ENCODE results near the gene STUM. TPM values are rescaled to one million over a fixed set of nuclear protein-coding genes. Genes with fewer than 3 reads are reported as not detected.

Gene STUM
- total RNA-seq, 1 donor from 2014 or later, result not detected

- no peaks in the 10 kb centered on the region for H3F3A ChIP-seq (ENCODE audit: low read depth)
- DNase-seq (ENCODE audit: low spot score), result no peak
Measured at GRCh38 chr1:226635456-226635941, 86.9 kb downstream of the STUM start.

GRCh38 chr1:226636847-226637096 is 88.2 kb downstream of the STUM start:
- Histone ChIP-seq H3K79me2 (ENCODE audit: low read depth) (no peaks in the 10 kb centered on the region), H3F3A (ENCODE audit: low read depth) (no peaks in the 10 kb centered on the region), H3K27me3 (no peaks in the 10 kb centered on the region), H3K9ac (no peak overlapping the region), H3K9me3 (ENCODE audit: low read depth) (no peaks in the 10 kb centered on the region), H3K4me1 (peaks cover 6% of the 10 kb centered on the region), H3K4me2 (no peak overlapping the region), H4K20me1 (ENCODE audit: low read depth) (no peaks in the 10 kb centered on the region), H3K36me3 (no peaks in the 10 kb centered on the region), H3K4me3 (no peak overlapping the region), H2AFZ (replicated peaks) (no peak overlapping the region), H3K27ac (no peak overlapping the region)
- peaks cover 5% of the 10 kb centered on the region for H3K36me3 Mint-ChIP-seq
- H3K27me3 Mint-ChIP-seq (ENCODE audit: insufficient read depth, low read depth), result peaks cover 3% of the 10 kb centered on the region
- H3K4me3 Mint-ChIP-seq, result no peak overlapping the region
- TF ChIP-seq EZH2phosphoT487 (IDR thresholded peaks at IDR 0.05) (no peak), CTCF (IDR thresholded peaks at IDR 0.05) (no peak), EZH2 (IDR thresholded peaks at IDR 0.05) (no peak)
- H3K27ac Mint-ChIP-seq, result peak overlapping the region; percentile 62
- DNase-seq (ENCODE audit: low spot score), result no peak
- H3K9me3 Mint-ChIP-seq, result no peaks in the 10 kb centered on the region
- H3K4me1 Mint-ChIP-seq, result peaks cover 19% of the 10 kb centered on the region

More at GRCh38 chr1:226635456-226635941, 86.9 kb downstream of the STUM start:
- Histone ChIP-seq H3K9me3 (ENCODE audit: low read depth) (no peaks in the 10 kb centered on the region), H3K4me1 (peaks cover 2% of the 10 kb centered on the region), H3K36me3 (no peaks in the 10 kb centered on the region), H3K4me3 (no peak overlapping the region), H3K4me2 (no peak overlapping the region), H2AFZ (replicated peaks) (no peak overlapping the region), H3K9ac (no peak overlapping the region), H3K27me3 (no peaks in the 10 kb centered on the region), H4K20me1 (ENCODE audit: low read depth) (no peaks in the 10 kb centered on the region), H3K27ac (no peak overlapping the region), H3K79me2 (ENCODE audit: low read depth) (no peaks in the 10 kb centered on the region)
- peaks cover 18% of the 10 kb centered on the region for H3K4me1 Mint-ChIP-seq
- no peak overlapping the region for H3K27ac Mint-ChIP-seq
- peaks cover 5% of the 10 kb centered on the region for H3K36me3 Mint-ChIP-seq
- H3K27me3 Mint-ChIP-seq (ENCODE audit: insufficient read depth, low read depth), result peaks cover 3% of the 10 kb centered on the region
- no peaks in the 10 kb centered on the region for H3K9me3 Mint-ChIP-seq
- no peak overlapping the region for H3K4me3 Mint-ChIP-seq
- TF ChIP-seq CTCF (IDR thresholded peaks at IDR 0.05) (no peak), EZH2phosphoT487 (IDR thresholded peaks at IDR 0.05) (no peak), EZH2 (IDR thresholded peaks at IDR 0.05) (no peak)

GRCh38 chr1:226637147-226637935 is 88.8 kb downstream of the STUM start:
- Histone ChIP-seq H3F3A (ENCODE audit: low read depth) (no peaks in the 10 kb centered on the region), H2AFZ (replicated peaks) (no peak overlapping the region), H3K9me3 (ENCODE audit: low read depth) (no peaks in the 10 kb centered on the region), H3K36me3 (no peaks in the 10 kb centered on the region), H3K9ac (no peak overlapping the region), H3K27me3 (no peaks in the 10 kb centered on the region), H3K4me1 (peaks cover 6% of the 10 kb centered on the region), H3K79me2 (ENCODE audit: low read depth) (no peaks in the 10 kb centered on the region), H4K20me1 (ENCODE audit: low read depth) (no peaks in the 10 kb centered on the region), H3K27ac (no peak overlapping the region), H3K4me2 (no peak overlapping the region), H3K4me3 (no peak overlapping the region)
- TF ChIP-seq EZH2phosphoT487 (IDR thresholded peaks at IDR 0.05), result no peak
- TF ChIP-seq CTCF (IDR thresholded peaks at IDR 0.05), result peak; percentile 46
- no peak for TF ChIP-seq EZH2 (IDR thresholded peaks at IDR 0.05)
- Mint-ChIP-seq H3K9me3 (no peaks in the 10 kb centered on the region), H3K36me3 (peaks cover 5% of the 10 kb centered on the region), H3K4me1 (peaks cover 16% of the 10 kb centered on the region), H3K27ac (no peak overlapping the region), H3K4me3 (no peak overlapping the region), H3K27me3 (ENCODE audit: insufficient read depth, low read depth) (peaks cover 3% of the 10 kb centered on the region)
- peak; percentile 58 for DNase-seq (ENCODE audit: low spot score)

Measured in neural progenitor cell (in vitro differentiated cells).